Cardiac muscle cell (in vitro differentiated cells and primary cell): ENCODE data around the gene DNM3. TPM values are rescaled to one million over a fixed set of nuclear protein-coding genes. Genes with fewer than 3 reads are reported as not detected.
"Not testable (repeated sequence)": the region's sequence is repeated elsewhere in the genome, so short reads cannot be mapped to it uniquely, and the experiment has no call there.

ENCODE experiments used
- DNase-seq, 2 donors: peaks; one replicate each; pipeline versions ENCODE4 v3.0.0 to v3.0.0-alpha.2; 2010 to 2017; ENCODE audit warnings: low read depth in 1 of 2, low spot score in 1 of 2
- H3K27ac ChIP-seq: fragments of 200-600 bp; sonication (generic); 2 replicates; pipeline ENCODE4 v1.5.1; 2016
- H3K27me3 ChIP-seq: fragments of 200-600 bp; sonication (generic); 2 replicates; pipeline ENCODE4 v1.6.0; 2016; ENCODE audit warnings: control low read depth
- H3K36me3 ChIP-seq: fragments of 200-600 bp; sonication (generic); 2 replicates; pipeline ENCODE4 v1.5.1; 2016; ENCODE audit warnings: control low read depth
- H3K4me1 ChIP-seq: fragments of 200-600 bp; sonication (generic); 2 replicates; pipeline ENCODE4 v1.8.1; 2017; ENCODE audit warnings: low read depth, mild to moderate bottlenecking, mixed run types
- H3K4me3 ChIP-seq: fragments of 200-600 bp; sonication (generic); 2 replicates; pipeline ENCODE4 v1.5.1; 2016; ENCODE audit warnings: mild to moderate bottlenecking
- H3K9me3 ChIP-seq: fragments of 200-600 bp; sonication (generic); 2 replicates; pipeline ENCODE4 v1.5.1; 2017; ENCODE audit warnings: low read depth, mild to moderate bottlenecking, control low read depth
- polyA plus RNA-seq: library from polyadenylated mRNA; unstranded; fragments of >200 nt; fragmentation: Nextera tagmentation; extraction: Ambion mirVana; gene quantifications from 2 replicates; pipeline ENCODE4 v1.2.1, GENCODE V29; 2016
- total RNA-seq: library from RNA; depleted of rRNA; stranded (reverse); fragments of >200 nt; gene quantifications from 2 replicates; pipeline ENCODE4 v1.2.3, GENCODE V29; 2016
- TF ChIP-seq, protein P1 (sequence below): IDR thresholded peaks from 2 replicates; pipeline ENCODE4 v1.5.1; 2012; ENCODE audit warnings: low read depth, mild to moderate bottlenecking, low read length

The DNM3 gene
- total and polyA plus RNA-seq, 2 experiments from 2014 or later = 0.42 TPM; not detected in 1

DNA sequence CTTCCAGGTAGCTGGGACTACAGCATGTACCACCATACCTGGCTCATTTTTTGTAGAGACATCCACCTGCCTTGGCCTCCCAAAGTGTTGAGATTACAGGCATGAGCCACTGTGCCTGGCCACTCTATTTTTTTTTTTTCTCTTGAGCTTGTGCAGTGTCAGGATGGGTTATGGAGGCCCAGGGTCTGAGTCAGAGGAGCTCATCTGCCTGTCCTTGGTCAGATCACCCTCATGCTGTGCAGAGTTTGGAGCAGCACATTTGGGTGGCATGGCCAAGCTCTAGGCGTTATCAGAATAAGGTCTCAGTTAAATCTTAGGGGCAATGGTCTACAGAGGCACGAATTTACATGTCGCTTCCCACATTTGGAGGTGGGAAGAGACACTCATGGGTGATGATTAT is 43.0 kb upstream of the DNM3 start:
- peaks cover 3% of the 10 kb centered on the region for H3K4me1 ChIP-seq

DNA sequence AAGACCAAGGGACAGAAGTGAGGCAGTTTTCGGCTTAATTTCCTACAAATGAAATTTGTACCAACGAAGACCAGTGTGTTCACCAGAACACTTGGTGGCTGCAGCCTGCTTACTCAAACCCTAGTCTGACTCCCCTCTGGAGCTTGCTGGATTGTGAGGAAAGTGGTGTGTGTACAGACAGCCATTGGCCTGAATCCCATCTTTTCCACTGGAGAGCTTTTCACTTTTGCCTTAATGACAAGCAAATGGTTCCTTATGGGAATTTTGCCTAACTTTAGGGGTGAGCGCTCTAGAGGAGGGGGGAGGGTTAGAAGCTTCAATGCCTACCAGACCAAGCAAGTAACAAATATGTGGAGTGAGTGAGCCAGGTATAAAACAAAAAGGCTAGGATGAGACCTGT is 42.5 kb upstream of the DNM3 start:
- Histone ChIP-seq H3K9me3 (no peaks in the 10 kb centered on the region), H3K36me3 (peaks cover 18% of the 10 kb centered on the region), H3K4me3 (no peak overlapping the region), H3K4me1 (peaks cover 3% of the 10 kb centered on the region), H3K27ac (no peak overlapping the region), H3K27me3 (no peaks in the 10 kb centered on the region)
- peak in 1 of 2 donors; percentile 56 for DNase-seq
- TF ChIP-seq, protein P1, sequence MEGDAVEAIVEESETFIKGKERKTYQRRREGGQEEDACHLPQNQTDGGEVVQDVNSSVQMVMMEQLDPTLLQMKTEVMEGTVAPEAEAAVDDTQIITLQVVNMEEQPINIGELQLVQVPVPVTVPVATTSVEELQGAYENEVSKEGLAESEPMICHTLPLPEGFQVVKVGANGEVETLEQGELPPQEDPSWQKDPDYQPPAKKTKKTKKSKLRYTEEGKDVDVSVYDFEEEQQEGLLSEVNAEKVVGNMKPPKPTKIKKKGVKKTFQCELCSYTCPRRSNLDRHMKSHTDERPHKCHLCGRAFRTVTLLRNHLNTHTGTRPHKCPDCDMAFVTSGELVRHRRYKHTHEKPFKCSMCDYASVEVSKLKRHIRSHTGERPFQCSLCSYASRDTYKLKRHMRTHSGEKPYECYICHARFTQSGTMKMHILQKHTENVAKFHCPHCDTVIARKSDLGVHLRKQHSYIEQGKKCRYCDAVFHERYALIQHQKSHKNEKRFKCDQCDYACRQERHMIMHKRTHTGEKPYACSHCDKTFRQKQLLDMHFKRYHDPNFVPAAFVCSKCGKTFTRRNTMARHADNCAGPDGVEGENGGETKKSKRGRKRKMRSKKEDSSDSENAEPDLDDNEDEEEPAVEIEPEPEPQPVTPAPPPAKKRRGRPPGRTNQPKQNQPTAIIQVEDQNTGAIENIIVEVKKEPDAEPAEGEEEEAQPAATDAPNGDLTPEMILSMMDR = no peak

More for the DNA sequence above, 43.0 kb upstream of the DNM3 start:
- Histone ChIP-seq H3K9me3 (no peaks in the 10 kb centered on the region), H3K4me3 (no peak overlapping the region), H3K36me3 (peaks cover 23% of the 10 kb centered on the region), H3K27me3 (no peaks in the 10 kb centered on the region), H3K27ac (no peak overlapping the region)
- DNase-seq = no peak
- TF ChIP-seq, protein P1 = no peak

DNA sequence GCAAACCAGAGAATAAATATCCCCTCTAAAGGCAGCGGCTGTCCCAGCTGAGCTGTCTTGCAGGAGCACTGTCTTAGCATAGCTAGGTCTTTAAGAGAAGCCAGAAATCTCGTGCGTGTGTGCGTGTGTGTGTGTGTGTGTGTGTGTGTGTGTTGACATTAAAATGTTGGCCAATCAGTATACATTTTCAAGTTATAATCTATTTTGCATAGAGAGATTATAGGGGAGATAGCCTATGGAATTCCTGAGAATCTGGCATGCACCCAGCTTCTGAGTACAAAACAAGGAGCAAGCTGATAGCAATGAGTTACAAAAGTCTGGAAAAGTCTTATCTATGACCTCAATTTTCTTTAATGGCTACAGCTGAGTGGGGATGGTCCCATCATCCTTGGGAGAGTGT is 42.1 kb upstream of the DNM3 start:
- H3K4me1 ChIP-seq = peaks cover 3% of the 10 kb centered on the region
- DNase-seq = peak in 1 of 2 donors; percentile 71
- no peak overlapping the region for H3K27ac ChIP-seq
- H3K9me3 ChIP-seq = no peaks in the 10 kb centered on the region
- H3K4me3 ChIP-seq = no peak overlapping the region
- H3K36me3 ChIP-seq = peaks cover 14% of the 10 kb centered on the region
- TF ChIP-seq, protein P1 = no peak
- no peaks in the 10 kb centered on the region for H3K27me3 ChIP-seq

DNA sequence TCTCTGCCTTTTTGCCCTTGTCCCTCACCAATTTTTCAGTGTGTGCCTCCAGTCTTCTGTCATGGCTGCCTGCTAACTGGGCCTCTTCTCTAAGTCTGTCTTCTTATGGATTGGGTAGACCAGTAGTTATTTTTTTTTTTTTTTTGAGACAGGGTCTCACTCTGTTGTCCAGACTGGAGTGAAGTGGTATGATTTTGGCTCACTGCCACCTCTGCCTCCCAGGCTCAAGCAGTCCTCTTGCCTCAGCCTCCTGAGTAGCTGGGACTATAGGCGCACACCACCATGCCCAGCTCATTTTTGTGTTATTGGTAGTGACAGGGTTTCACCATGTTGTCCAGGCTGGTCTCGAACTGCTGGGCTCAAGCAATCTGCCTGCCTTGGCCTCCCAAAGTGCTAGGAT is 41.6 kb upstream of the DNM3 start:
- H3K36me3 ChIP-seq, H3K9me3 ChIP-seq, H3K27ac ChIP-seq, DNase-seq, H3K27me3 ChIP-seq, H3K4me1 ChIP-seq, H3K4me3 ChIP-seq: not testable (repeated sequence)

DNA sequence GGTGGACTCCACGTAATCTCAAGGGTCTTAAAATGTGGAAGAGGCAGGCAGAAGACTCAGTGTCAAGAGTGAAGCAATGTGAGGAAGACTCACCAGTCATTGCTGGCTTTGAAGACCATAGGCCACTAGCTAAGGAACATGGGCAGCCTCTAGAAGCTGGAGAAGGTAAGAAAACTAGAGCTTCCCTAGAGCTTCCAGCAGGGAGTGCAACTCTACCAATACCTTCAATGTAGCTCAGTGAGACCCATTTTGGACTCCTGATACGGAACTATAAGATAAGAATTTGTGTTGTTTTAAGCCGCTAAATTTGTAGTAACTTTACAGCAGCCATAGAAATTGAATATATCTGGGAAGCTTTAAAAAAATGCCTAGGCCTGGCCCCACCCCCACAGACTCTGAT is 41.0 kb upstream of the DNM3 start:
- TF ChIP-seq, protein P1 = no peak
- H3K4me3 ChIP-seq = no peak overlapping the region

DNA sequence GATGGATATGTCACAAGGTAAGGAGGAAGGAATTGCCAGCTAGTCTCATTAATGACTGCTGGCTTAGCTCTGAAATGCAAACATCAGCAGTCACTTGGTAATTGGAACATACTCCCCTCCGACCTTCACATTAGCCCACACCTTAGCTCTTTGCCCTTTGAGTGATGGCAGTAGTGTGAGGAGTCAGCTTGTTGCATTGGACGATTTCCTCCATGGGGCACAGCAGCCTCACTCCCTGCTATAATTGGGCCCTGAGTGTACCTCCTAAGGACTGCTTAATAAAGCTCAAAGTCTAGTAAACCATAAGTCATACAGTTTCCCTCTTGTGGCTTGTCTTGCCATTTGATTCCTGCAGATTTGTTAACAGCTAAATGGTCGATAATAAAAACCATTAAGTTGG is 40.4 kb upstream of the DNM3 start:
- peaks cover 3% of the 10 kb centered on the region for H3K4me1 ChIP-seq
- peaks cover 4% of the 10 kb centered on the region for H3K36me3 ChIP-seq
- H3K4me3 ChIP-seq = no peak overlapping the region
- no peak overlapping the region for H3K27ac ChIP-seq
- no peaks in the 10 kb centered on the region for H3K27me3 ChIP-seq
- H3K9me3 ChIP-seq = no peaks in the 10 kb centered on the region
- TF ChIP-seq, protein P1 = no peak
- DNase-seq = no peak

More for the DNA sequence above, 41.0 kb upstream of the DNM3 start:
- Histone ChIP-seq H3K27me3 (no peaks in the 10 kb centered on the region), H3K9me3 (no peaks in the 10 kb centered on the region), H3K4me1 (peaks cover 3% of the 10 kb centered on the region), H3K36me3 (peaks cover 5% of the 10 kb centered on the region), H3K27ac (no peak overlapping the region)
- DNase-seq = no peak
